ENCODE data around the gene CHST13. TPM values are rescaled to one million over a fixed set of nuclear protein-coding genes. Genes with fewer than 3 reads are reported as not detected.

CHST13 gene
- total RNA-seq (2021) = 0.52 and 1.2 TPM in 2 replicates
- Bru-seq, nascent RNA = percentile 16 among the genes with signal in this experiment
- BruChase-seq, experiment 1, labeled RNA remaining after a 2-hour chase = percentile 13 among the genes with signal in this experiment
- percentile 19 among the genes with signal in this experiment for BruChase-seq, experiment 2, labeled RNA remaining after a 6-hour chase
- long read RNA-seq, partial matches to known transcripts = 0 of 4 reads
- long read RNA-seq, other reads (novel, unspliced or antisense) = 0 of 4 reads

- no peak within 1 kb of the TSS for H3K4me3 ChIP-seq
- CTCF ChIA-PET = interaction anchor here (0.6 to 0.7 kb wide), 3 partner anchors 11 to 162 kb away, joined by 4 to 13 read pairs (median 6); no protein-coding TSS in a partner anchor
- intact Hi-C loops (cut with micrococcal nuclease; ENCODE audit: unreplicated experiment) = loop anchor here (2.0 to 5.0 kb wide), 6 partner anchors 47 to 1021 kb away; partner anchors contain the start of gene ZXDC
- no peaks in the 10 kb centered on the region for H3K9me3 ChIP-seq (ENCODE audit: insufficient read depth, low read depth)
- H3K36me3 ChIP-seq (ENCODE audit: low read depth) = no peaks in the 10 kb centered on the region
- POLR2A ChIA-PET (ENCODE audit: unreplicated experiment) = no interaction called here
- no peak within 1 kb of the TSS for H3K27ac ChIP-seq
- no peaks in the 10 kb centered on the region for H3K4me1 ChIP-seq (replicated peaks; ENCODE audit: insufficient read depth)
- peak within 1 kb of the TSS; percentile 34; the same call in 1 of the 2 replicates for H3K4me2 ChIP-seq
- H3K9me2 ChIP-seq (ENCODE audit: insufficient read depth) = no peaks in the 10 kb centered on the region
- H4K20me1 ChIP-seq (ENCODE audit: insufficient read depth) = no peaks in the 10 kb centered on the region; the same call in 1 of the 2 replicates
- H3K27me3 ChIP-seq (ENCODE audit: insufficient read depth, low read depth) = peaks cover 28% of the 10 kb centered on the region; the same call in 1 of the 2 replicates
- no peaks in the 10 kb centered on the region for H3F3A ChIP-seq (ENCODE audit: insufficient read depth, low read depth)
- BruUV-seq (replicated peaks) = no TSS peak
- DNase-seq = peak in 1 of 2 experiments; percentile 68
- TF ChIP-seq EZH2 (IDR thresholded peaks at IDR 0.05; ENCODE audit: low read depth) (no peak), CTCF (conservative IDR thresholded peaks at IDR 0.05) (no peak)
- H2AFZ ChIP-seq = no peak within 1 kb of the TSS
- no peaks in the 10 kb centered on the region for H3K79me2 ChIP-seq (ENCODE audit: low read depth)
Observed at GRCh38 chr3:126523745-126524428, at the start of gene CHST13. Gene CHST13, plus strand, starts transcription at chr3:126524155. Its CDS starts 178 bp downstream, at chr3:126524333.

GRCh38 chr3:126474498-126475412, 49.2 kb upstream of the CHST13 start:
- BruUV-seq (replicated peaks) = TSS peak; percentile 29
- peaks cover 51% of the 10 kb centered on the region for H3K79me2 ChIP-seq (ENCODE audit: low read depth)
- ChIA-PET POLR2A (ENCODE audit: unreplicated experiment) (interaction anchor here (0.5 to 0.8 kb wide), 4 partner anchors 128 to 1051 kb away, joined by 3 to 15 read pairs (median 8); no protein-coding TSS in a partner anchor), CTCF (interaction anchor here (0.7 kb wide), 1 partner anchor 309 kb away, joined by 6 read pairs; no protein-coding TSS in a partner anchor)
- H3K9me2 ChIP-seq (ENCODE audit: insufficient read depth) = no peaks in the 10 kb centered on the region
- intact Hi-C loops (cut with micrococcal nuclease; ENCODE audit: unreplicated experiment) = loop anchor here (1.0 to 10.0 kb wide), 8 partner anchors 48 to 1070 kb away; partner anchors contain the start of genes CHST13 and PLXNA1
- no peaks in the 10 kb centered on the region for H3K9me3 ChIP-seq (ENCODE audit: insufficient read depth, low read depth)
- H2AFZ ChIP-seq = no peak overlapping the region
- DNase-seq = peak in 1 of 2 experiments; percentile 39
- peaks cover 23% of the 10 kb centered on the region for H3K36me3 ChIP-seq (ENCODE audit: low read depth)
- peak overlapping the region; percentile 96 for H3K4me3 ChIP-seq
- H4K20me1 ChIP-seq (ENCODE audit: insufficient read depth) = peaks cover 30% of the 10 kb centered on the region; the same call in 1 of the 2 replicates
- H3K27me3 ChIP-seq (ENCODE audit: insufficient read depth, low read depth) = no peaks in the 10 kb centered on the region
- peak overlapping the region; percentile 91 for H3K4me2 ChIP-seq
- peaks cover 26% of the 10 kb centered on the region for H3K4me1 ChIP-seq (replicated peaks; ENCODE audit: insufficient read depth)
- H3K27ac ChIP-seq = peak overlapping the region; percentile 21
- TF ChIP-seq CTCF (conservative IDR thresholded peaks at IDR 0.05) = no peak
- no peak for TF ChIP-seq EZH2 (IDR thresholded peaks at IDR 0.05; ENCODE audit: low read depth)
- H3F3A ChIP-seq (ENCODE audit: insufficient read depth, low read depth) = peaks cover 24% of the 10 kb centered on the region

Data from PC-9 (cell line).